ENCODE data around the gene DCHS1. TPM values are rescaled to one million over a fixed set of nuclear protein-coding genes. Genes with fewer than 3 reads are reported as not detected.
"Not testable (repeated sequence)": the region's sequence is repeated elsewhere in the genome, so short reads cannot be mapped to it uniquely, and the experiment has no call there.

The DCHS1 gene, protein sequence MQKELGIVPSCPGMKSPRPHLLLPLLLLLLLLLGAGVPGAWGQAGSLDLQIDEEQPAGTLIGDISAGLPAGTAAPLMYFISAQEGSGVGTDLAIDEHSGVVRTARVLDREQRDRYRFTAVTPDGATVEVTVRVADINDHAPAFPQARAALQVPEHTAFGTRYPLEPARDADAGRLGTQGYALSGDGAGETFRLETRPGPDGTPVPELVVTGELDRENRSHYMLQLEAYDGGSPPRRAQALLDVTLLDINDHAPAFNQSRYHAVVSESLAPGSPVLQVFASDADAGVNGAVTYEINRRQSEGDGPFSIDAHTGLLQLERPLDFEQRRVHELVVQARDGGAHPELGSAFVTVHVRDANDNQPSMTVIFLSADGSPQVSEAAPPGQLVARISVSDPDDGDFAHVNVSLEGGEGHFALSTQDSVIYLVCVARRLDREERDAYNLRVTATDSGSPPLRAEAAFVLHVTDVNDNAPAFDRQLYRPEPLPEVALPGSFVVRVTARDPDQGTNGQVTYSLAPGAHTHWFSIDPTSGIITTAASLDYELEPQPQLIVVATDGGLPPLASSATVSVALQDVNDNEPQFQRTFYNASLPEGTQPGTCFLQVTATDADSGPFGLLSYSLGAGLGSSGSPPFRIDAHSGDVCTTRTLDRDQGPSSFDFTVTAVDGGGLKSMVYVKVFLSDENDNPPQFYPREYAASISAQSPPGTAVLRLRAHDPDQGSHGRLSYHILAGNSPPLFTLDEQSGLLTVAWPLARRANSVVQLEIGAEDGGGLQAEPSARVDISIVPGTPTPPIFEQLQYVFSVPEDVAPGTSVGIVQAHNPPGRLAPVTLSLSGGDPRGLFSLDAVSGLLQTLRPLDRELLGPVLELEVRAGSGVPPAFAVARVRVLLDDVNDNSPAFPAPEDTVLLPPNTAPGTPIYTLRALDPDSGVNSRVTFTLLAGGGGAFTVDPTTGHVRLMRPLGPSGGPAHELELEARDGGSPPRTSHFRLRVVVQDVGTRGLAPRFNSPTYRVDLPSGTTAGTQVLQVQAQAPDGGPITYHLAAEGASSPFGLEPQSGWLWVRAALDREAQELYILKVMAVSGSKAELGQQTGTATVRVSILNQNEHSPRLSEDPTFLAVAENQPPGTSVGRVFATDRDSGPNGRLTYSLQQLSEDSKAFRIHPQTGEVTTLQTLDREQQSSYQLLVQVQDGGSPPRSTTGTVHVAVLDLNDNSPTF (N-terminal part only)
- 1 to 10 TPM; 1.7 to 2.0 TPM for polyA plus RNA-seq

DNA sequence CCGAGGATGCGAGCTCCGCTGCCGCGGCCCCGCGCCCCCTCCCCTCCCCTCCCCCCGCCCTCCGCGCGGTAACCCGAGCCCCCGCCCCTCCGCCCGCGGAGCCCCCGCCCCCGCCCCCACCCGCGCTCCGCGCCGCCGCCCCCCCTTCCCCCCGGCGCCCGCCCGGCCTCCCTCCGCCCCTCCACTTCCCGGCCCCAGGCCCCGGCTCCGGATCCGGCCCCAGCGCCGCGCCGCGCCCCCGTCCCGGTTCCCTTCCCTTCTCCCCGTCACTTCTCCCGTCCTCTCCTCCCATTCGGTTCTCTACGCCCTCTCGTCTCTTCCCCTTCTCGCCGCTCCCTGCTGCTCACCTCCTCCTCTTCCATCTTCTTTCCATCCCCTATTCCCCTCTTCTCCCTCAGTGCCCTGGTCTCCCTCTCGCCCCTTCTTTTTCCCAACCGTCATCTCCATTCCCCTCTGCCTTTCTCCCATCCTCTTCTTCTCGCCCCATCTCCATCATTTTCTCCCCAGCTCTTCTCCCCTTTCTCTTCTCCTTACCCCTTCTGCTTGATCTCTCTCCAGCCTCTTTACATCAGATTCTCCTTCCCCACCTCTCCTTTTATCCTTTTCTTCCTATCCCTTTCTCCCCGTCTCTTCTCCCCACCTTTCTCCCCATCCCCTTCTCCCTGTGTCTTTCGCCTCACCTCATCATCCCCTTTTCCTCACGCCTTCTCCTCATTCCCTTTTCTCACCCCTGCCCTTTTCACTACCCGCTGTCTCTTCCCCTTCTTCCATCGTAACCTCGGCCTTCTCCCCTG is at the start of gene DCHS1:
Gene DCHS1 (minus strand): TSS at position 20 of the 794 bp plus-strand sequence. CDS start 14,196 bp downstream, outside the sequence.
- 14 to 39% methylated on average over 12 to 27 of the region's 56 CpGs for WGBS, 2 donors
- no peaks in the 10 kb centered on the region for H3K9me3 ChIP-seq (ENCODE audit: control insufficient read depth in 2 of 2, insufficient read depth in 1 of 2, low read depth in 1 of 2, low read length in 1 of 2)
- peak within 1 kb of the TSS; percentile 37 to 64 for H3K27ac ChIP-seq (ENCODE audit: low read depth in 2 of 2, low read length in 1 of 2)
- H3K36me3 ChIP-seq (ENCODE audit: control insufficient read depth in 2 of 2, insufficient read depth in 2 of 2, low read length in 1 of 2): no peaks in the 10 kb centered on the region
- H3K4me1 ChIP-seq (ENCODE audit: control insufficient read depth in 2 of 2, insufficient read depth in 2 of 2, low read length in 1 of 2): peaks cover 0 to 2% of the 10 kb centered on the region in 2 donors
- H3K4me3 ChIP-seq (ENCODE audit: low read depth in 1 of 2, low read length in 2 of 2): peak within 1 kb of the TSS; percentile 34 to 58
- no peaks in the 10 kb centered on the region for H3K27me3 ChIP-seq (ENCODE audit: control insufficient read depth in 1 of 2, insufficient read depth in 2 of 2, low read length in 2 of 2)

DNA sequence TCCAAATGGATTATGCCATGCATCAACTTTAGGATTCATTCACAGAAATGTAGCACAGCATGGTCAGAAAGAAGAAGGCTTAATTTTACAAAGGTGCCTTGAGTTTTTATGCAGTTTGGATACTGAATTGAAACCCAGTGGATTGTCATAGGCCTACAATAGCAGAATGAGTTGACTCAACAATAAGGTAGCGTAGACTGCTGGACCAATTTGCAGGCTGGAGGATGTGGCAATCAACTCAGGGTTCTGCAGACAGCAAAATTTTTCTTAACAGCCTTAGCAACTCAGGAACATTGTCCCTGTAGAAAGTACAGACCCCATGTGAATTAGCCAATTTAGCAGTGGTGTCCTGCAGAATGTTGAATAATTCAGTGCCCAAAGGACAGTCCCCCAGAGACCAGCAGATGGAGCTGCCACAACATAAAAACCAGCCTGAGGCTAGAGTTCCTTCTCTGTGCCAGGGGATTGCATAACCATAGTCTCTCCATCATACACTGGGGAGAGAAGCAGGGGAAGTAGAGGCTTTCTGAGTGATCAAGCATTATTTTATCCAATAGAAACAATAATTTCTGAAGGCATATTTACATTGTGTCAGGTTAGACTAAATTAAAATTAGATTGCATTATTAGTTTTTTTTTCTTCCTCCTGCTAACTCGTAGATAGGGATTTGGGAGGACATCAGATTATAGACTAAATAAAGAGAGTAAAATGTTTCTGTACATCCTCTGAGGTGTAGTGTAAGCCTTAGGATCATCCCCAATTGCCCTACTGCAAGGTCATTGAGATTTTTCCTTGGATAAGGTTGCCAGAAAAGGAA is 47.8 kb upstream of the DCHS1 start:
- no peaks in the 10 kb centered on the region for H3K9me3 ChIP-seq (ENCODE audit: control insufficient read depth in 2 of 2, insufficient read depth in 1 of 2, low read depth in 1 of 2, low read length in 1 of 2)
- no peak overlapping the region for H3K4me3 ChIP-seq (ENCODE audit: low read depth in 1 of 2, low read length in 2 of 2)
- H3K27ac ChIP-seq (ENCODE audit: low read depth in 2 of 2, low read length in 1 of 2): no peak overlapping the region
- peaks cover 0 to 3% of the 10 kb centered on the region in 2 donors for H3K4me1 ChIP-seq (ENCODE audit: control insufficient read depth in 2 of 2, insufficient read depth in 2 of 2, low read length in 1 of 2)
- H3K36me3 ChIP-seq (ENCODE audit: control insufficient read depth in 2 of 2, insufficient read depth in 2 of 2, low read length in 1 of 2): no peaks in the 10 kb centered on the region
- H3K27me3 ChIP-seq (ENCODE audit: control insufficient read depth in 1 of 2, insufficient read depth in 2 of 2, low read length in 2 of 2): no peaks in the 10 kb centered on the region
- 59 to 68% methylated on average over 2 of the region's 2 CpGs for WGBS, 2 donors

DNA sequence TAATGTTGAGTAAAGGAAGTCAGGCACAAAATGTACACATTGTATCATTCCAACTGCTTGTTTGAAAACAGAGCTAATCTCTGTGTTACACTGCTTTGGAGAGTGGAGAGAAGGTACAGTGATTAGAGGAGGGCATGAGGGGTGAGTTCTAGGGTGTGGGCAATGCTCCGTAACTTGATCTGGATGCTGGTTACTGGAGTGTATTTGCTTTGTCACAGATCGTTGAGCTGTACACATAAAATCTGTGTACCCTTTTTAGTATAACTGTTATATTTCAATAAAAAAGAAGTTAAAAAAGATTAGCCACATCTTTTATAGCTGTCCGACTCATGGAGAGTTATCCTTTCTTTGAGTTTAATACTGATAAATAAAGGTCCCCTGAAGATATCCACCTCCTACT is 46.3 kb upstream of the DCHS1 start:
- WGBS, 2 donors: 48 to 68% methylated on average over 3 of the region's 3 CpGs
- H3K27me3 ChIP-seq (ENCODE audit: control insufficient read depth in 1 of 2, insufficient read depth in 2 of 2, low read length in 2 of 2); H3K4me3 ChIP-seq (ENCODE audit: low read depth in 1 of 2, low read length in 2 of 2); H3K4me1 ChIP-seq (ENCODE audit: control insufficient read depth in 2 of 2, insufficient read depth in 2 of 2, low read length in 1 of 2); H3K9me3 ChIP-seq (ENCODE audit: control insufficient read depth in 2 of 2, insufficient read depth in 1 of 2, low read depth in 1 of 2, low read length in 1 of 2); H3K27ac ChIP-seq (ENCODE audit: low read depth in 2 of 2, low read length in 1 of 2); H3K36me3 ChIP-seq (ENCODE audit: control insufficient read depth in 2 of 2, insufficient read depth in 2 of 2, low read length in 1 of 2): not testable (repeated sequence)

DNA sequence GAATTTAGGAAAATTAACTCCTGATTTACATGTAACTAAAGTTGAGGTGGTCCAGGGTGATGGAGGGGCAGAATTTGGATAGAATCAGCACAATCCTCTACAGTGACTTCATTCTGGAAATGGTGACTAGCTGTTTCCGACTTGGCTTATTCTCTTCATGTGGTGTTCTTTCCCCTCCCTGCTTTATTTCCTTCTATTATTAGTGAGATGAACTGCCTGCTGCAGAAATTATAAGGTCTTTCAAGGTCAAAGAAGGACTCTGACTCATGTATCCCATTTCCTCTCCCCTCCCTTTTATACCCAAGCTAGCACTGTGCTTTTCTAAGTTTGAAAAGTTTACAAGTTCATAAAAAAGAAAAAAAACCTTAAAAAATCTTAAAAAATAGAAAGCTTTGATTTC is 39.8 kb upstream of the DCHS1 start:
- Histone ChIP-seq H3K27ac (ENCODE audit: low read depth in 2 of 2, low read length in 1 of 2) (no peak overlapping the region), H3K36me3 (ENCODE audit: control insufficient read depth in 2 of 2, insufficient read depth in 2 of 2, low read length in 1 of 2) (no peaks in the 10 kb centered on the region), H3K27me3 (ENCODE audit: control insufficient read depth in 1 of 2, insufficient read depth in 2 of 2, low read length in 2 of 2) (no peaks in the 10 kb centered on the region), H3K4me3 (ENCODE audit: low read depth in 1 of 2, low read length in 2 of 2) (no peak overlapping the region), H3K4me1 (ENCODE audit: control insufficient read depth in 2 of 2, insufficient read depth in 2 of 2, low read length in 1 of 2) (no peaks in the 10 kb centered on the region), H3K9me3 (ENCODE audit: control insufficient read depth in 2 of 2, insufficient read depth in 1 of 2, low read depth in 1 of 2, low read length in 1 of 2) (no peaks in the 10 kb centered on the region)
- WGBS, 2 donors: 35 to 50% methylated on average over 1 of the region's 1 CpG

DNA sequence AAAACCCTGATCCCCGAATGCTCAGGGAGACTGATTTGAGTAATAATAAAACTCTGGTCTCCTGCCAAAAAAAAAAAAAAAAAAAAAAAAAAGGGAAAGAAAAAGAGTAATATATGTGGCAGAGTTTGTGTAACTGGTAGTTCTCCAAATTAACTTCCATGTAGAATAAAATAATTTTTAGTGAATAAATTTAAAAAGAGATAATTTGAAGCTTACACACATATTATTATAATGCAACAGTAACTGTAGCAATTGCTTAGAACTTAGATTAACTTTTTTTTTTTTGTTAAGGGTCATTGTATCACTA is 38.6 kb upstream of the DCHS1 start:
- H3K4me1 ChIP-seq (ENCODE audit: control insufficient read depth in 2 of 2, insufficient read depth in 2 of 2, low read length in 1 of 2): no peaks in the 10 kb centered on the region
- H3K27me3 ChIP-seq (ENCODE audit: control insufficient read depth in 1 of 2, insufficient read depth in 2 of 2, low read length in 2 of 2): no peaks in the 10 kb centered on the region
- H3K4me3 ChIP-seq (ENCODE audit: low read depth in 1 of 2, low read length in 2 of 2): no peak overlapping the region
- no peaks in the 10 kb centered on the region for H3K9me3 ChIP-seq (ENCODE audit: control insufficient read depth in 2 of 2, insufficient read depth in 1 of 2, low read depth in 1 of 2, low read length in 1 of 2)
- H3K27ac ChIP-seq (ENCODE audit: low read depth in 2 of 2, low read length in 1 of 2): no peak overlapping the region
- H3K36me3 ChIP-seq (ENCODE audit: control insufficient read depth in 2 of 2, insufficient read depth in 2 of 2, low read length in 1 of 2): no peaks in the 10 kb centered on the region
- 2 to 8% methylated on average over 1 of the region's 1 CpG for WGBS, 2 donors

DNA sequence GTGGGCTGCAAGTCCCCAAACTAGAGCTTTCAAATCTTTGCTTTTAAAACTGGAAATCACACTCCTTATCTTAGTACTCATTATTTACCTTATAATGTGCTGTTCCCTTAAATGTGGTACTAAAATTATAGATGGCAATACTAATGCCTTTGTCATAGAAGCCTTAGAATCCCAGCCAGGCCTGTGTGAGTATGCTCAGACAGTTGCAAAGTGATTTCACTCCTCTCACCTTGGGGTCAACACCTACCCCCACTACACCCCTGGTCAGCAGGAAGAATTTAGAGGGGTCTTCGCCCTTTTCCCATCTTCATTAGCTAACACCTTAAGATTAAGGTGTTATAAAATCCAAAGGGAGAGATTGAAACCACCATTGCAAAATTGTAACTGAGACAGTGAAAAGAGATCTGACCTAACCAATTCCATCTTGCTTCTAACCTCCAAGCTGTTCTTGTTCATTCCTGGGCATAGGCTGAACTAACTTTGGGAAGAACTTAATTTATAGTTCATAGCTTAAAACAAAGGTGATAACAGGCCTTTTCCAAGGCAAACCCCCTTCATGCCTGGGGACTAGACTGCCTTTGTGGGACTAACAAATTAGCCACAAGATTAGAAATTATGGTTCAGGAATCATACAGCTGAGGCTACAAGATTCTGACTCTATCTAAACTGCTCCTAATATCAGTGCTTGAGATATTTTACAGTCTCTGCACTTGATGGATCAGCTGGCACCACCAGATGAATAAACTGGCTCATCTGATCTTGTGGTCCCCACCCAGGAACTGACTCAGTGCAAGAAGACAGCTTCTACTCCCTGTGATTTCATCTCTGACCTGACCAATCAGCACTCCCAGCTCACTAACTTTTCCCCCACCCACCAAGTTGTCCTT is 38.0 kb upstream of the DCHS1 start:
- Histone ChIP-seq H3K27me3 (ENCODE audit: control insufficient read depth in 1 of 2, insufficient read depth in 2 of 2, low read length in 2 of 2) (no peaks in the 10 kb centered on the region), H3K4me1 (ENCODE audit: control insufficient read depth in 2 of 2, insufficient read depth in 2 of 2, low read length in 1 of 2) (no peaks in the 10 kb centered on the region), H3K27ac (ENCODE audit: low read depth in 2 of 2, low read length in 1 of 2) (no peak overlapping the region), H3K36me3 (ENCODE audit: control insufficient read depth in 2 of 2, insufficient read depth in 2 of 2, low read length in 1 of 2) (no peaks in the 10 kb centered on the region), H3K4me3 (ENCODE audit: low read depth in 1 of 2, low read length in 2 of 2) (no peak overlapping the region), H3K9me3 (ENCODE audit: control insufficient read depth in 2 of 2, insufficient read depth in 1 of 2, low read depth in 1 of 2, low read length in 1 of 2) (no peaks in the 10 kb centered on the region)
- WGBS, 2 donors: 95 to 98% methylated on average over 1 of the region's 1 CpG

DNA sequence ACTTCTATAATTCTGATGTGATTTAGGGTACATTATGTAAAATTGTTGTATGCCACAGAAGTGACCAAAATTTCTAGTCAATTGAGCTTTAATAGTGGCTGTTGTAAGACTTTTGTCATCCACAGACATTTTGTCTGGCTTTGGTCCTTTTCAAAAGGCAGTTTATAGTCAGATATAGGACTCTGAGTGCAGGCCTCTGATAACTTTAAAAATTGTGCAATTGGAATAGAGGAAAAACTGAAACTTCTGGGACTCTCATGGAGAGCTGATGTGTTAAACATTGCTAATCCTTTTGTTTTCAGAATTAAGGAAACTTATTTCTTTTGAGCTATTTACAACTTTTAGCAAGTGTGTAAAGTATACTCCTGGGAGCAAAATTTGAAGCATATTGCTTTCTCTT is 36.5 kb upstream of the DCHS1 start:
- Histone ChIP-seq H3K9me3 (ENCODE audit: control insufficient read depth in 2 of 2, insufficient read depth in 1 of 2, low read depth in 1 of 2, low read length in 1 of 2) (no peaks in the 10 kb centered on the region), H3K36me3 (ENCODE audit: control insufficient read depth in 2 of 2, insufficient read depth in 2 of 2, low read length in 1 of 2) (no peaks in the 10 kb centered on the region), H3K27ac (ENCODE audit: low read depth in 2 of 2, low read length in 1 of 2) (no peak overlapping the region), H3K27me3 (ENCODE audit: control insufficient read depth in 1 of 2, insufficient read depth in 2 of 2, low read length in 2 of 2) (no peaks in the 10 kb centered on the region), H3K4me1 (ENCODE audit: control insufficient read depth in 2 of 2, insufficient read depth in 2 of 2, low read length in 1 of 2) (no peaks in the 10 kb centered on the region), H3K4me3 (ENCODE audit: low read depth in 1 of 2, low read length in 2 of 2) (no peak overlapping the region)

DNA sequence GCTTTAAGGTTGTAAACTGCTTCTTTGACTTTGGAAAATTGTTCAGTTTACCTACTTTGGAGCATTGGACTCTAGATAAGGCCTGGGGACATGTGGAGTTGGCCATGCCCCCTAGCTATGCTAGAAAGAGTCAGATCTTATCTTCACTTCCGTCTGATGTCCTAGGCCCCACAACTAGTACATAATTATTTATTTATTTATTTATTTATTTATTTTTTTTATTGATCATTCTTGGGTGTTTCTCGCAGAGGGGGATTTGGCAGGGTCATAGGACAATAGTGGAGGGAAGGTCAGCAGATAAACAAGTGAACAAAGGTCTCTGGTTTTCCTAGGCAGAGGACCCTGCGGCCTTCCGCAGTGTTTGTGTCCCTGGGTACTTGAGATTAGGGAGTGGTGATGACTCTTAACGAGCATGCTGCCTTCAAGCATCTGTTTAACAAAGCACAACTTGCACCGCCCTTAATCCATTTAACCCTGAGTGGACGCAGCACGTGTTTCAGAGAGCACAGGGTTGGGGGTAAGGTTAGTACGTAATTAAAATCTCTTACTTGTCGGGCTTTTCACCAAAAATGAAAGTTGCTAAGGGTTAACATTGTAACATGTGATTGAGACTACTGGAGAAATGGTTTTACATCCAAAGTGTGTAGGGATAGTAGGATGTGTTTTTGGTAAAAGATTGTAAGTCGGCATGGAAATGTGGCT is 35.0 kb upstream of the DCHS1 start:
- H3K36me3 ChIP-seq (ENCODE audit: control insufficient read depth in 2 of 2, insufficient read depth in 2 of 2, low read length in 1 of 2); H3K9me3 ChIP-seq (ENCODE audit: control insufficient read depth in 2 of 2, insufficient read depth in 1 of 2, low read depth in 1 of 2, low read length in 1 of 2); H3K4me1 ChIP-seq (ENCODE audit: control insufficient read depth in 2 of 2, insufficient read depth in 2 of 2, low read length in 1 of 2); H3K4me3 ChIP-seq (ENCODE audit: low read depth in 1 of 2, low read length in 2 of 2); H3K27ac ChIP-seq (ENCODE audit: low read depth in 2 of 2, low read length in 1 of 2); H3K27me3 ChIP-seq (ENCODE audit: control insufficient read depth in 1 of 2, insufficient read depth in 2 of 2, low read length in 2 of 2): not testable (repeated sequence)
- 76 to 80% methylated on average over 8 to 9 of the region's 11 CpGs for WGBS, 2 donors
